Measurements from ENCODE around the gene OR52B2.

DNA sequence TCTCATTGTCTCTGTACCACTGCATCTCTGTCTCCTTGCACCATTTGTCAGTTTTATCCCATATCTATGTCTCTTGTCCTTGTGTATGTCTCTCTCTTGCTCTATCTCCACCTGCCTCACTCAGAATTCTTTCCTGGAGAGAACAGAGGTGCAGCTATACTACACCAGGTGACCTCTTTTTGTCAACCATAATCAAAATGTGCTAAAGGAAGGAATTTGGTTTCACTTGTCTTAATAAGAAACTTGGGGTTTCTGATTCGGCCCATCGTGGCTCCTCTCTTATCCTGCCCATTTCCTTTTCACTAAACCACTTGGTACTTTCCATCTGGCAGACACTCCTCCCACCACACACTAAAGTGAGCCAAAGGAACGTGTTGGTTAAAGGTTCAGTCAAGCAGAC lies 33.2 kb upstream of the OR52B2 start:
- TF ChIP-seq, protein P1, sequence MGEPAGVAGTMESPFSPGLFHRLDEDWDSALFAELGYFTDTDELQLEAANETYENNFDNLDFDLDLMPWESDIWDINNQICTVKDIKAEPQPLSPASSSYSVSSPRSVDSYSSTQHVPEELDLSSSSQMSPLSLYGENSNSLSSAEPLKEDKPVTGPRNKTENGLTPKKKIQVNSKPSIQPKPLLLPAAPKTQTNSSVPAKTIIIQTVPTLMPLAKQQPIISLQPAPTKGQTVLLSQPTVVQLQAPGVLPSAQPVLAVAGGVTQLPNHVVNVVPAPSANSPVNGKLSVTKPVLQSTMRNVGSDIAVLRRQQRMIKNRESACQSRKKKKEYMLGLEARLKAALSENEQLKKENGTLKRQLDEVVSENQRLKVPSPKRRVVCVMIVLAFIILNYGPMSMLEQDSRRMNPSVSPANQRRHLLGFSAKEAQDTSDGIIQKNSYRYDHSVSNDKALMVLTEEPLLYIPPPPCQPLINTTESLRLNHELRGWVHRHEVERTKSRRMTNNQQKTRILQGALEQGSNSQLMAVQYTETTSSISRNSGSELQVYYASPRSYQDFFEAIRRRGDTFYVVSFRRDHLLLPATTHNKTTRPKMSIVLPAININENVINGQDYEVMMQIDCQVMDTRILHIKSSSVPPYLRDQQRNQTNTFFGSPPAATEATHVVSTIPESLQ (CRISPR knock-in tag; IDR thresholded peaks at IDR 0.05), result no peak
- no peak for TF ChIP-seq BACH1 (tag; IDR thresholded peaks at IDR 0.05)
- no peak for TF ChIP-seq MAZ (CRISPR knock-in tag; conservative IDR thresholded peaks at IDR 0.05 in 1 of 2, IDR thresholded peaks at IDR 0.05 in 1 of 2)

All from K562 (cell line).